Astrocyte of the cerebellum (primary cell): ENCODE measurements around the gene CBY1.
A peak's percentile ranks its signal among the peaks of the same experiment; 100 is the strongest.

Experiments used
- DNase-seq: peaks from one replicate; pipeline ENCODE4 v3.0.0-alpha.2; 2011; ENCODE audit warnings: low read depth
- H3K4me3 ChIP-seq: 2 replicates; pipeline ENCODE4 v1.5.1; 2011; ENCODE audit warnings: mild to moderate bottlenecking, low read depth, low read length, moderate library complexity
- CTCF ChIP-seq: IDR thresholded peaks from 2 replicates; pipeline ENCODE4 v1.5.1; 2012; ENCODE audit warnings: low read length, low read depth, moderate library complexity, mild to moderate bottlenecking; ENCODE audit errors: missing control alignments
- in situ Hi-C: cut with HindIII; loops from 2 replicates; pipeline ENCODE4 v1.10.0; 2017; ENCODE audit warnings: low sequenced_read_pairs

The CBY1 gene

DNA sequence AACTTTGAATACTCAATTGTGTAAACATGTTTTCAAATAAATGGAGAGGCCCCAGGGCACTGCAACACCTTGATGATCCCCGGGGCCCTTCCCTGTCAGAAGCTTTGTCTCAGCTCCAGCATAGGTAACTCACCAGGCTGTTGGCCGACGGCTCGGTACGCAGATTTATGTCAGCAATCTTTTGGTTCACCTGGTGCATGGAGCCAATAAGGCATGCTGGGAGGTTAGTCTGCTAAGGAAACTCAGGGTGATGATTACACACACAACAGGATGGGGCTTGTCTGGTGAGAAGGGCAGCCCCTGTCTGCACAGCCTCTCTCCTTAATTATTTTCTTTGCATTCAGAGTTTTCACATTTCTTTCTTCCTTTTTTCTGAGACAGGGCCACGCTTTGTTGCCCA lies 11.0 kb upstream of the CBY1 start:
- no peak for DNase-seq

GRCh38 chr22:38649841-38650522 lies 6.5 kb upstream of the CBY1 start:
- no peak for DNase-seq
- no peak overlapping the region for H3K4me3 ChIP-seq
- no peak for TF ChIP-seq CTCF
- in situ Hi-C loops, result no loop called here

More for the DNA sequence above, 11.0 kb upstream of the CBY1 start:
- in situ Hi-C loops, result no loop called here
- TF ChIP-seq CTCF, result no peak
- no peak overlapping the region for H3K4me3 ChIP-seq

GRCh38 chr22:38652859-38653258 lies 3.6 kb upstream of the CBY1 start:
- no peak overlapping the region for H3K4me3 ChIP-seq
- TF ChIP-seq CTCF, result no peak
- in situ Hi-C loops, result no loop called here
- DNase-seq, result no peak

DNA sequence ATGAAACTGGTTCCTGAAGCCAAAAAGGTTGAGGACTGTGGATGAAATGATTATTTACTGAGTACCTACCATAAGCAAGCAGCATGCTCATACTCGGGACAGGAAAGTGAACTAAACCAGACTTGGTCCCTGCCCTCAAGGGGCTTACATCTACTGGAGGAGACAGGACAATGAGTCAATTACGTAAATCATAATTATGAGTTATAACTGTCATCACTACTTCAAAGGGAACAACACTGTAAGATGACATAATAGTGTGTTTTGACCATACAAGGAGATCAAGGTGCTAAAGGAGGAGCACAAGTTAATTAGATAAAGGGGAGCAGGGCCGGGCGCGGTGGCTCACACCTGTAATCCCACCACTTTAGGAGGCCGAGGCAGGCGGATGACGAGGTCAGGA lies 2.7 kb upstream of the CBY1 start:
- no peak overlapping the region for H3K4me3 ChIP-seq
- in situ Hi-C loops, result no loop called here
- TF ChIP-seq CTCF, result no peak
- no peak for DNase-seq

GRCh38 chr22:38655519-38656255 lies 751 bp upstream of the CBY1 start:
- H3K4me3 ChIP-seq, result peak overlapping the region; percentile 73
- DNase-seq, result no peak
- in situ Hi-C loops, result no loop called here
- TF ChIP-seq CTCF, result no peak

- TF ChIP-seq CTCF, result no peak
- peak overlapping the region; percentile 73 for H3K4me3 ChIP-seq
- DNase-seq, result no peak
- in situ Hi-C loops, result no loop called here
These were observed 839 bp downstream of the CBY1 start for GRCh38 chr22:38657045-38657909.
